ENCODE measurements around the gene CLSTN3. TPM values are rescaled to one million over a fixed set of nuclear protein-coding genes. Genes with fewer than 3 reads are reported as not detected.

CLSTN3 gene
- total and polyA plus RNA-seq, 2 of the 13 experiments (the other 11 are each of a cell fraction or from before 2014, with no cell fraction given), result 26.2 to 94.1 TPM

- TF ChIP-seq PRDM10 (CRISPR knock-in tag; IDR thresholded peaks at IDR 0.05; ENCODE audit: low read depth), result peak; percentile 71
- TF ChIP-seq ZIK1 (CRISPR knock-in tag; IDR thresholded peaks at IDR 0.05; ENCODE audit: borderline replicate concordance, low read depth), result no peak
- peak; percentile 35; the same call in 1 of the 2 replicates for TF ChIP-seq PATZ1 (CRISPR knock-in tag; IDR thresholded peaks at IDR 0.05)
- no peak for TF ChIP-seq PAWR (CRISPR knock-in tag; IDR thresholded peaks at IDR 0.05; ENCODE audit: borderline replicate concordance)
- TF ChIP-seq TBX2 (CRISPR knock-in tag; IDR thresholded peaks at IDR 0.05; ENCODE audit: borderline replicate concordance), result 0 out of 2 replicates have a peak, but pooled peaks have one; percentile 11
- TF ChIP-seq KDM4B (CRISPR knock-in tag; IDR thresholded peaks at IDR 0.05), result 0 out of 2 replicates have a peak, but pooled peaks have one; percentile 35
- peak; percentile 56 for TF ChIP-seq ZNF687 (CRISPR knock-in tag; IDR thresholded peaks at IDR 0.05)
- TF ChIP-seq PHF20 (CRISPR knock-in tag; IDR thresholded peaks at IDR 0.05), result peak; percentile 20; the same call in 1 of the 2 replicates
- no peak for TF ChIP-seq ZNF207 (IDR thresholded peaks at IDR 0.05; ENCODE audit: borderline replicate concordance)
- TF ChIP-seq NRL (CRISPR knock-in tag; IDR thresholded peaks at IDR 0.05; ENCODE audit: borderline replicate concordance), result 0 out of 2 replicates have a peak, but pooled peaks have one; percentile 48
- TF ChIP-seq BCL3 (CRISPR knock-in tag; IDR thresholded peaks at IDR 0.05), result 0 out of 2 replicates have a peak, but pooled peaks have one; percentile 45
- TF ChIP-seq STAG1 (CRISPR knock-in tag; IDR thresholded peaks at IDR 0.05), result peak; percentile 74
- 0 out of 2 replicates have a peak, but pooled peaks have one; percentile 64 for TF ChIP-seq ZNF44 (CRISPR knock-in tag; IDR thresholded peaks at IDR 0.05)
- no peak for TF ChIP-seq ZBTB43 (CRISPR knock-in tag; conservative IDR thresholded peaks at IDR 0.05)
- TF ChIP-seq KMT2B (CRISPR knock-in tag; IDR thresholded peaks at IDR 0.05), result no peak; the same call in 1 of the 2 replicates
These were observed 58.6 kb downstream of the CLSTN3 start (continued) for GRCh38 chr12:7188562-7189397.

Data from HepG2 (cell line).